OCI-LY7 (cell line): Measurements from ENCODE around the gene MEIS2. TPM values are rescaled to one million over a fixed set of nuclear protein-coding genes. Genes with fewer than 3 reads are reported as not detected.

Source experiments
- BruUV-seq: library from RNA; stranded (reverse); fragments of 400-500 nt; replicated peaks from 2 replicates; lab custom pipeline; 2021; lab: Mats Ljungman, UMichigan
- CTCF ChIA-PET: fragments of 300-600 bp; sonication (Branson Sonifier 250); formaldehyde crosslinking; loops from one replicate; lab custom pipeline; 2022; ENCODE audit warnings: antibody characterized with exemption; ENCODE audit not compliant: unreplicated experiment; lab: Charles Lee
- POLR2A ChIA-PET: fragments of 300-600 bp; sonication (Branson Sonifier 250); formaldehyde crosslinking; loops from one replicate; lab custom pipeline; 2022; ENCODE audit warnings: antibody characterized with exemption; lab: Charles Lee
- DNase-seq: peaks from one replicate; pipeline ENCODE4 v3.0.0-alpha.2; 2015; ENCODE audit warnings: low spot score
- H2AFZ ChIP-seq: fragments of 200-600 bp; sonication (generic), shearing (Covaris generic); 2 replicates; pipeline ENCODE4 v1.6.1; 2014; ENCODE audit warnings: mild to moderate bottlenecking, antibody characterized with exemption, low read length, moderate library complexity
- H3K27ac ChIP-seq: fragments of 200-600 bp; sonication (generic); 2 replicates; pipeline ENCODE4 v1.5.1; 2014; ENCODE audit warnings: mixed run types, low read depth, mild to moderate bottlenecking, moderate library complexity, low read length, inconsistent platforms; ENCODE audit not compliant: poor library complexity, severe bottlenecking
- H3K36me3 ChIP-seq: fragments of 200-600 bp; sonication (generic); 2 replicates; pipeline ENCODE4 v1.6.1; 2014; ENCODE audit warnings: mild to moderate bottlenecking, antibody characterized with exemption, low read length, moderate library complexity, mixed read lengths; ENCODE audit not compliant: insufficient read depth
- H3K4me1 ChIP-seq: fragments of 200-600 bp; sonication (generic); 2 replicates; pipeline ENCODE4 v1.5.1; 2014; ENCODE audit warnings: mild to moderate bottlenecking, low read length; ENCODE audit not compliant: insufficient read depth, poor library complexity, severe bottlenecking
- H3K4me2 ChIP-seq: fragments of 200-600 bp; sonication (generic); 2 replicates; pipeline ENCODE4 v1.6.1; 2014; ENCODE audit warnings: mild to moderate bottlenecking, low read length
- H3K4me3 ChIP-seq: fragments of 200-600 bp; sonication (generic); 2 replicates; pipeline ENCODE4 v1.5.1; 2014; ENCODE audit warnings: mild to moderate bottlenecking, low read depth, low read length; ENCODE audit not compliant: poor library complexity, severe bottlenecking
- H3K79me2 ChIP-seq: fragments of 200-600 bp; sonication (generic); 2 replicates; pipeline ENCODE4 v1.6.1; 2016; ENCODE audit warnings: low read depth, mild to moderate bottlenecking, low read length, moderate library complexity, mixed read lengths; ENCODE audit not compliant: insufficient read depth
- H3K9me2 ChIP-seq: fragments of 200-600 bp; sonication (generic); 2 replicates; pipeline ENCODE4 v1.6.1; 2016; ENCODE audit warnings: mild to moderate bottlenecking, low read length, mixed read lengths; ENCODE audit not compliant: insufficient read depth
- H3K9me3 ChIP-seq: fragments of 200-600 bp; sonication (generic); 2 replicates; pipeline ENCODE4 v1.6.1; 2014; ENCODE audit warnings: mild to moderate bottlenecking, mixed run types, low read length, mixed read lengths
- H4K20me1 ChIP-seq: fragments of 200-600 bp; sonication (generic); 2 replicates; pipeline ENCODE4 v1.6.1; 2014; ENCODE audit warnings: mild to moderate bottlenecking, antibody characterized with exemption, low read length, moderate library complexity, mixed read lengths; ENCODE audit not compliant: insufficient read depth
- EZH2phosphoT487 ChIP-seq: fragments of 200-600 bp; sonication (generic); IDR thresholded peaks from 2 replicates; pipeline ENCODE4 v1.6.1; 2018; ENCODE audit warnings: low read depth, borderline replicate concordance, mild to moderate bottlenecking, mixed run types, antibody characterized with exemption, low read length, moderate library complexity, mixed read lengths
- intact Hi-C: fragments of 100-400 bp; cut with micrococcal nuclease; formaldehyde crosslinking; loops from one replicate; pipeline ENCODE4 v1.10.0; 2022; ENCODE audit not compliant: unreplicated experiment
- total RNA-seq, 2 experiments: library from RNA; depleted of rRNA in 1 of 2; stranded (reverse); fragments of >200 nt in 1 of 2; shearing (Covaris generic) in 1 of 2; gene quantifications; 2 replicates each; pipeline ENCODE4 v1.2.3, GENCODE V29; 2014 to 2022
- TF ChIP-seq, protein P1 (sequence below): fragments of 200-600 bp; sonication (generic); conservative IDR thresholded peaks from 2 replicates; pipeline ENCODE4 v1.5.1; 2014; ENCODE audit warnings: mild to moderate bottlenecking, antibody characterized with exemption, low read length, moderate library complexity, mixed read lengths

MEIS2 gene
- total RNA-seq, 2 experiments from 2014 or later = 31.0 to 35.8 TPM

GRCh38 chr15:36858423-36858822 lies 241.9 kb downstream of the MEIS2 start:
- Histone ChIP-seq H3K4me2 (no peak overlapping the region), H3K36me3 (no peaks in the 10 kb centered on the region), H3K4me1 (no peaks in the 10 kb centered on the region), H3K9me3 (no peaks in the 10 kb centered on the region), H3K27ac (no peak overlapping the region), H3K79me2 (no peaks in the 10 kb centered on the region), H3K9me2 (no peaks in the 10 kb centered on the region), H2AFZ (no peak overlapping the region), H4K20me1 (no peaks in the 10 kb centered on the region), H3K4me3 (no peak overlapping the region)
- POLR2A ChIA-PET = interaction anchor here (0.5 to 0.6 kb wide), 2 partner anchors 42 to 129 kb away, joined by 3 to 4 read pairs; no protein-coding TSS in a partner anchor
- TF ChIP-seq, protein P1, sequence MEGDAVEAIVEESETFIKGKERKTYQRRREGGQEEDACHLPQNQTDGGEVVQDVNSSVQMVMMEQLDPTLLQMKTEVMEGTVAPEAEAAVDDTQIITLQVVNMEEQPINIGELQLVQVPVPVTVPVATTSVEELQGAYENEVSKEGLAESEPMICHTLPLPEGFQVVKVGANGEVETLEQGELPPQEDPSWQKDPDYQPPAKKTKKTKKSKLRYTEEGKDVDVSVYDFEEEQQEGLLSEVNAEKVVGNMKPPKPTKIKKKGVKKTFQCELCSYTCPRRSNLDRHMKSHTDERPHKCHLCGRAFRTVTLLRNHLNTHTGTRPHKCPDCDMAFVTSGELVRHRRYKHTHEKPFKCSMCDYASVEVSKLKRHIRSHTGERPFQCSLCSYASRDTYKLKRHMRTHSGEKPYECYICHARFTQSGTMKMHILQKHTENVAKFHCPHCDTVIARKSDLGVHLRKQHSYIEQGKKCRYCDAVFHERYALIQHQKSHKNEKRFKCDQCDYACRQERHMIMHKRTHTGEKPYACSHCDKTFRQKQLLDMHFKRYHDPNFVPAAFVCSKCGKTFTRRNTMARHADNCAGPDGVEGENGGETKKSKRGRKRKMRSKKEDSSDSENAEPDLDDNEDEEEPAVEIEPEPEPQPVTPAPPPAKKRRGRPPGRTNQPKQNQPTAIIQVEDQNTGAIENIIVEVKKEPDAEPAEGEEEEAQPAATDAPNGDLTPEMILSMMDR = no peak
- TF ChIP-seq EZH2phosphoT487 = no peak
- CTCF ChIA-PET = no interaction called here
- no TSS peak for BruUV-seq
- intact Hi-C loops = no loop called here
- DNase-seq = no peak

DNA sequence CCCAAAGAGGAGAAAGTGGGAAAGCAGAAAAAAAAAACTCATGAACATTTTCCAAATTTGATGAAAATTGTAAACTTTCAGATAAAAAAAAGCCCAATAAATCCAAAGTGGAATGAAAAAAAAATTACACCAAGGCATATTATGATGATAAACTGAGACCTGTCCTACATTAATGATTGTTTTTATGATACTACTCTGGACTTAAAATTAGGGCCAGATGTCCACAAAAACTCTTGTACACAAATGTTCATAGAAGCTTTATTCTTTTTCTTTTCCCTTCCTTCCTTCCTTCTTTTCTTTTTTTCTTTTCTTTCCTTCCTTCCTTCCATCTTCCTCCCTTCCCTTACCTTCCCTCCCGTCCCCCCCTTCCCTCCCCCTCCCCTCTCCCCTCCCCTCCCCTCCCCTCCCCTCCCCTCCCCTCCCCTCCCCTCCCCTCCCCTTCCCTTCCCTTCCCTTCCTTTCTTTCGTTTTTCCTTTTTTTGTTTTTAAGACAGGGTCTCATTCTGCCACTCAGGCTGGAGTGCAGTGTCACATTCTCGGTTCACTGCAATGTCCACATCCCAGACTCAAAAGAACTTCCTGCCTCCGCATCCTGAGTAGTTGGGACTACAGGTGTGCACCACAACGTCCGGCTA lies 243.9 kb downstream of the MEIS2 start:
- no peaks in the 10 kb centered on the region for H3K79me2 ChIP-seq
- H3K4me1 ChIP-seq = no peaks in the 10 kb centered on the region
- ChIA-PET POLR2A (no interaction called here), CTCF (no interaction called here)
- no peaks in the 10 kb centered on the region for H4K20me1 ChIP-seq
- H2AFZ ChIP-seq = no peak overlapping the region
- H3K36me3 ChIP-seq = no peaks in the 10 kb centered on the region
- no peak overlapping the region for H3K4me3 ChIP-seq
- no TSS peak for BruUV-seq
- H3K9me3 ChIP-seq = no peaks in the 10 kb centered on the region
- TF ChIP-seq, protein P1 = no peak
- no peak for TF ChIP-seq EZH2phosphoT487
- no peaks in the 10 kb centered on the region for H3K9me2 ChIP-seq
- H3K4me2 ChIP-seq = no peak overlapping the region
- intact Hi-C loops = no loop called here
- no peak overlapping the region for H3K27ac ChIP-seq
- DNase-seq = no peak

DNA sequence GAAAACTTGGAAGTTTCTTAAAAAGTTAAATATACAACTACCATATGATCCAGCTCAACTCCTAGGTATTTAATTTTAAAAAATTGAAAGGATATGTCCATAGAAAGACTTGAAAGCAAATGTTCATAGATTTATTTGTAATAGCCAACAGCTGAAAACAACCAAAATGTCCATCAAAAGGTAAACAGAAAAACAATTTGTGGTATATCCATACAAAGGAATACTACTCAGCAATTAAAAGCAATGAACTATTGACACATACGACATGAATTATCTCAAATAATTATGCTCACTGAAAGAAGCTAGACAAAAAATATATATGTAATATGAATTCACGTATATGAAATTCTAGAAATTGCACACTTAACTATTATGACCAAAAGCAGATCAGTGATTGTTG lies 249.5 kb downstream of the MEIS2 start:
- BruUV-seq = no TSS peak
- H3K4me2 ChIP-seq = no peak overlapping the region
- intact Hi-C loops = no loop called here
- H2AFZ ChIP-seq = no peak overlapping the region
- H4K20me1 ChIP-seq = no peaks in the 10 kb centered on the region
- ChIA-PET POLR2A (interaction anchor here (0.7 to 0.9 kb wide), 2 partner anchors 9 to 365 kb away, joined by 3 read pairs; no protein-coding TSS in a partner anchor), CTCF (no interaction called here)
- H3K4me3 ChIP-seq = no peak overlapping the region
- no peaks in the 10 kb centered on the region for H3K79me2 ChIP-seq
- no peaks in the 10 kb centered on the region for H3K4me1 ChIP-seq
- H3K9me3 ChIP-seq = no peaks in the 10 kb centered on the region
- no peak overlapping the region for H3K27ac ChIP-seq
- no peaks in the 10 kb centered on the region for H3K9me2 ChIP-seq
- no peak for DNase-seq
- TF ChIP-seq, protein P1 = no peak
- no peak for TF ChIP-seq EZH2phosphoT487
- H3K36me3 ChIP-seq = no peaks in the 10 kb centered on the region
